MM.1S (cell line): ENCODE results near the gene KBTBD3.
"Not testable (repeated sequence)": the region's sequence is repeated elsewhere in the genome, so short reads cannot be mapped to it uniquely, and the experiment has no call there.

Experiments
- DNase-seq: peaks from one replicate; pipeline ENCODE4 v3.0.0-alpha.2; 2015
- H2AFZ ChIP-seq: fragments of 300-600 bp; sonication (generic); 2 replicates; pipeline ENCODE4 v1.6.0; 2016; ENCODE audit warnings: antibody characterized with exemption, low read length
- H3F3A ChIP-seq: fragments of 300-600 bp; sonication (generic); 2 replicates; pipeline ENCODE4 v1.6.1; 2016; ENCODE audit warnings: mild to moderate bottlenecking, antibody characterized with exemption, low read length, moderate library complexity, mixed read lengths; ENCODE audit not compliant: insufficient read depth
- H3K27ac ChIP-seq: fragments of 300-600 bp; sonication (generic); 2 replicates; pipeline ENCODE4 v1.5.1; 2016; ENCODE audit warnings: mild to moderate bottlenecking, low read length
- H3K27me3 ChIP-seq: fragments of 300-600 bp; sonication (generic); replicated peaks from 2 replicates; pipeline ENCODE4 v1.6.0; 2016; ENCODE audit warnings: low read length; ENCODE audit not compliant: insufficient read depth
- H3K36me3 ChIP-seq: fragments of 300-600 bp; sonication (generic); replicated peaks from 2 replicates; pipeline ENCODE4 v1.6.1; 2016; ENCODE audit warnings: mild to moderate bottlenecking, low read length, mixed read lengths; ENCODE audit not compliant: insufficient read depth
- H3K4me1 ChIP-seq: fragments of 300-600 bp; sonication (generic); 2 replicates; pipeline ENCODE4 v1.6.1; 2016; ENCODE audit warnings: low read length, mixed read lengths
- H3K4me2 ChIP-seq: fragments of 300-600 bp; sonication (generic); 2 replicates; pipeline ENCODE4 v1.6.0; 2016; ENCODE audit warnings: low read depth, low read length
- H3K4me3 ChIP-seq: fragments of 300-600 bp; sonication (generic); 2 replicates; pipeline ENCODE4 v1.5.1; 2016; ENCODE audit warnings: low read length, mixed read lengths
- H3K79me2 ChIP-seq: fragments of 300-600 bp; sonication (generic); 2 replicates; pipeline ENCODE4 v1.6.1; 2016; ENCODE audit warnings: mixed run types, low read length, mixed read lengths
- H3K9ac ChIP-seq: fragments of 300-600 bp; sonication (generic); 2 replicates; pipeline ENCODE4 v1.6.1; 2016; ENCODE audit warnings: low read length, mixed read lengths
- H3K9me2 ChIP-seq: fragments of 300-600 bp; sonication (generic); replicated peaks from 2 replicates; pipeline ENCODE4 v1.6.1; 2016; ENCODE audit warnings: mild to moderate bottlenecking, low read length, mixed read lengths; ENCODE audit not compliant: insufficient read depth
- H3K9me3 ChIP-seq: fragments of 300-600 bp; sonication (generic); replicated peaks from 2 replicates; pipeline ENCODE4 v1.6.1; 2016; ENCODE audit warnings: mild to moderate bottlenecking, low read length, mixed read lengths; ENCODE audit not compliant: insufficient read depth
- H4K20me1 ChIP-seq: fragments of 300-600 bp; sonication (generic); 2 replicates; pipeline ENCODE4 v1.6.1; 2016; ENCODE audit warnings: mild to moderate bottlenecking, low read length, moderate library complexity, mixed read lengths; ENCODE audit not compliant: insufficient read depth
- CTCF ChIP-seq: fragments of 300-600 bp; sonication (generic); IDR thresholded peaks from 2 replicates; pipeline ENCODE4 v1.5.1; 2016; ENCODE audit warnings: antibody characterized with exemption, low read length, mixed read lengths
- EZH2 ChIP-seq: fragments of 300-600 bp; sonication (generic); optimal IDR thresholded peaks from 2 replicates; pipeline ENCODE3; 2017; ENCODE audit warnings: low read depth, mild to moderate bottlenecking, antibody characterized with exemption, low read length, mixed read lengths
- EZH2phosphoT487 ChIP-seq: fragments of 300-600 bp; sonication (generic); IDR thresholded peaks from 2 replicates; pipeline ENCODE4 v1.6.1; 2018; ENCODE audit warnings: antibody characterized with exemption, low read length

Gene KBTBD3

GRCh38 chr11:106061954-106062949 lies 14.9 kb downstream of the KBTBD3 start:
- Histone ChIP-seq H3K27me3 (no peaks in the 10 kb centered on the region), H3K4me3 (no peak overlapping the region), H3K4me2 (no peak overlapping the region), H3K9me3 (no peaks in the 10 kb centered on the region), H3K4me1 (peaks cover 11% of the 10 kb centered on the region; the same call in 1 of the 2 replicates), H4K20me1 (no peaks in the 10 kb centered on the region), H3K27ac (no peak overlapping the region), H3K79me2 (no peaks in the 10 kb centered on the region), H3K36me3 (no peaks in the 10 kb centered on the region), H3F3A (peaks cover 6% of the 10 kb centered on the region), H2AFZ (no peak overlapping the region), H3K9ac (no peak overlapping the region), H3K9me2 (no peaks in the 10 kb centered on the region)
- TF ChIP-seq EZH2 = no peak
- DNase-seq = peak; percentile 23

- peaks cover 11% of the 10 kb centered on the region; the same call in 1 of the 2 replicates for H3K4me1 ChIP-seq
- no peak for DNase-seq
- H3K27me3 ChIP-seq = no peaks in the 10 kb centered on the region
- H3F3A ChIP-seq = peaks cover 6% of the 10 kb centered on the region
- H4K20me1 ChIP-seq = no peaks in the 10 kb centered on the region
- no peak for TF ChIP-seq EZH2phosphoT487
- no peak for TF ChIP-seq EZH2
- TF ChIP-seq CTCF = no peak
- H3K4me2 ChIP-seq = no peak overlapping the region
- H3K4me3 ChIP-seq = no peak overlapping the region
- H3K27ac ChIP-seq = no peak overlapping the region
- no peak overlapping the region for H3K9ac ChIP-seq
- no peaks in the 10 kb centered on the region for H3K79me2 ChIP-seq
- H2AFZ ChIP-seq = no peak overlapping the region
- H3K36me3 ChIP-seq = no peaks in the 10 kb centered on the region
- no peaks in the 10 kb centered on the region for H3K9me3 ChIP-seq
- no peaks in the 10 kb centered on the region for H3K9me2 ChIP-seq
Observed at GRCh38 chr11:106061249-106061784, 15.8 kb downstream of the KBTBD3 start.

- H3K79me2 ChIP-seq = no peaks in the 10 kb centered on the region
- H3K27me3 ChIP-seq = no peaks in the 10 kb centered on the region
- no peaks in the 10 kb centered on the region for H3K36me3 ChIP-seq
- no peaks in the 10 kb centered on the region for H4K20me1 ChIP-seq
- H2AFZ ChIP-seq = no peak overlapping the region
- no peak overlapping the region for H3K27ac ChIP-seq
- H3K4me3 ChIP-seq = no peak overlapping the region
- H3K9me2 ChIP-seq = no peaks in the 10 kb centered on the region
- H3F3A ChIP-seq = peaks cover 6% of the 10 kb centered on the region
- TF ChIP-seq CTCF (no peak), EZH2phosphoT487 (no peak), EZH2 (no peak)
- H3K4me1 ChIP-seq = peaks cover 11% of the 10 kb centered on the region; the same call in 1 of the 2 replicates
- H3K9me3 ChIP-seq = no peaks in the 10 kb centered on the region
- H3K4me2 ChIP-seq = no peak overlapping the region
- H3K9ac ChIP-seq = no peak overlapping the region
- DNase-seq = no peak
Observed at GRCh38 chr11:106059617-106060016, 17.5 kb downstream of the KBTBD3 start.

- H3K27ac ChIP-seq, H2AFZ ChIP-seq, H3K79me2 ChIP-seq, H3K27me3 ChIP-seq, H4K20me1 ChIP-seq, H3K4me2 ChIP-seq, H3K36me3 ChIP-seq, H3K9me3 ChIP-seq, H3F3A ChIP-seq, H3K9me2 ChIP-seq, H3K4me3 ChIP-seq, DNase-seq, H3K9ac ChIP-seq: not testable (repeated sequence)
- H3K4me1 ChIP-seq = peaks cover 11% of the 10 kb centered on the region; the same call in 1 of the 2 replicates
Observed at GRCh38 chr11:106058377-106058776, 18.8 kb downstream of the KBTBD3 start.
